Natural killer cell (primary cell): ENCODE data around the gene PSME3. TPM values are rescaled to one million over a fixed set of nuclear protein-coding genes. Genes with fewer than 3 reads are reported as not detected.
A peak's percentile ranks its signal among the peaks of the same experiment; 100 is the strongest.

Experiments used
- ATAC-seq, 3 donors: fragments of 150-1000 bp in 2 of 3; fragments of 200-7000 bp in 1 of 3; cut with Tn5 transposase; 1 replicate in 1 of 3; 2 replicates in 2 of 3; pipeline ENCODE4 v1.10.0; 2021; ENCODE audit warnings: mild to moderate bottlenecking in 2 of 3, moderate library complexity in 2 of 3
- DNase-seq, 2 donors: peaks; one replicate each; pipeline versions ENCODE4 v3.0.0 to v3.0.0-alpha.2; 2013 to 2021; ENCODE audit warnings: mixed read lengths in 1 of 2
- H3K27ac ChIP-seq: one replicate; pipeline ENCODE4 v1.5.1; 2013; ENCODE audit warnings: mild to moderate bottlenecking, low read length
- H3K27me3 ChIP-seq: one replicate; pipeline ENCODE4 v1.6.1; 2013; ENCODE audit warnings: low read length; ENCODE audit not compliant: control insufficient read depth, insufficient read depth
- H3K36me3 ChIP-seq: one replicate; pipeline ENCODE4 v1.6.1; 2013; ENCODE audit warnings: low read length; ENCODE audit not compliant: control insufficient read depth, insufficient read depth
- H3K4me1 ChIP-seq: one replicate; pipeline ENCODE4 v1.6.1; 2013; ENCODE audit warnings: low read length; ENCODE audit not compliant: control insufficient read depth, insufficient read depth
- H3K4me3 ChIP-seq: one replicate; pipeline ENCODE4 v1.5.1; 2013; ENCODE audit warnings: low read length
- H3K9me3 ChIP-seq: one replicate; pipeline ENCODE4 v1.6.1; 2013; ENCODE audit warnings: low read length; ENCODE audit not compliant: control insufficient read depth, insufficient read depth
- H3K27ac Mint-ChIP-seq, 2 donors: one replicate each; pipeline ENCODE4 v1.8.0; 2022; ENCODE audit warnings: mild to moderate bottlenecking in 2 of 2, mixed read lengths in 2 of 2, moderate library complexity in 1 of 2
- H3K27me3 Mint-ChIP-seq, 2 donors: one replicate each; pipeline ENCODE4 v1.8.0; 2022; ENCODE audit warnings: low read depth in 2 of 2, mixed read lengths in 2 of 2
- H3K36me3 Mint-ChIP-seq: one replicate; pipeline ENCODE4 v1.8.0; 2022; ENCODE audit warnings: mixed read lengths
- H3K4me1 Mint-ChIP-seq, 2 donors: one replicate each; pipeline ENCODE4 v1.8.0; 2022; ENCODE audit warnings: mixed read lengths in 2 of 2
- H3K4me3 Mint-ChIP-seq: one replicate; pipeline ENCODE4 v1.8.0; 2022; ENCODE audit warnings: mild to moderate bottlenecking, moderate library complexity, mixed read lengths
- H3K9me3 Mint-ChIP-seq, 2 donors: one replicate each; pipeline ENCODE4 v1.8.0; 2022; ENCODE audit warnings: mixed read lengths in 2 of 2
- CTCF ChIP-seq: fragments of 200-600 bp; IDR thresholded peaks from one replicate; pipeline ENCODE4 v1.8.0; 2022; ENCODE audit warnings: antibody characterized with exemption
- WGBS: methylation state at CpG from one replicate; pipeline ENCODE4 v1.1.7; 2013; ENCODE audit warnings: missing lambda C conversion rate; ENCODE audit not compliant: insufficient coverage; 5-methylcytosine and 5-hydroxymethylcytosine counted together
- intact Hi-C: fragments of 100-400 bp; cut with micrococcal nuclease; formaldehyde crosslinking; loops from one replicate; pipeline ENCODE4 v1.14.2; 2022
- total RNA-seq, 4 donors: library from RNA; stranded (reverse); fragments of 120-200 nt in 1 of 4; gene quantifications; one replicate each; pipeline versions ENCODE4 v1.2.3 to v1.2.4, GENCODE V29; 2013 to 2022

Gene PSME3
- total RNA-seq, 3 donors from 2014 or later (not counting 1 experiment from before 2014, with no cell fraction given): 82.8 to 92.5 (median 90.6) TPM

DNA sequence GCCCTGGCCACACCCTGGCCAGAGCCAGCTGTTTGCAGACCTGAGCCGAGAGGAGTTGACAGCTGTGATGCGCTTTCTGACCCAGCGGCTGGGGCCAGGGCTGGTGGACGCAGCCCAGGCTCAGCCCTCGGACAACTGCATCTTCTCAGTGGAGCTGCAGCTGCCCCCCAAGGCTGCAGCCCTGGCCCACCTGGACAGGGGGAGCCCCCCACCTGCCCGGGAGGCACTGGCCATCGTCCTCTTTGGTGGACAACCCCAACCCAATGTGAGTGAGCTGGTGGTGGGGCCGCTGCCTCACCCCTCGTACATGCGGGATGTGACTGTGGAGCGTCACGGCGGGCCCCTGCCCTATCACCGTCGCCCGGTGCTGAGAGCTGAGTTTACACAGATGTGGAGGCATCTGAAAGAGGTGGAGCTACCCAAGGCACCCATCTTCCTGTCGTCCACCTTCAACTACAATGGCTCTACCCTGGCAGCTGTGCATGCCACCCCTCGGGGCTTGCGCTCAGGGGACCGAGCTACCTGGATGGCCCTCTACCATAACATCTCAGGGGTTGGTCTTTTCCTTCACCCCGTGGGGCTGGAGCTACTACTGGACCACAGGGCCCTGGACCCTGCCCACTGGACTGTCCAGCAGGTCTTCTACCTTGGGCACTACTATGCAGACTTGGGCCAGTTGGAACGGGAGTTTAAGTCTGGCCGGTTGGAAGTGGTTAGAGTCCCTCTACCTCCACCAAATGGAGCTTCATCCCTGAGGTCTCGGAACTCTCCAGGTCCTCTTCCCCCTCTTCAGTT, 11.8 kb downstream of the PSME3 start:
- Mint-ChIP-seq H3K27ac (peak overlapping the region in 1 of 2 donors; percentile 88), H3K9me3 (no peaks in the 10 kb centered on the region), H3K4me3 (no peak overlapping the region), H3K36me3 (no peaks in the 10 kb centered on the region), H3K4me1 (peaks cover 0 to 11% of the 10 kb centered on the region in 2 donors), H3K27me3 (no peaks in the 10 kb centered on the region)
- no peak for DNase-seq
- Histone ChIP-seq H3K4me1 (peaks cover 9% of the 10 kb centered on the region), H3K36me3 (peaks cover 41% of the 10 kb centered on the region), H3K4me3 (no peak overlapping the region), H3K9me3 (no peaks in the 10 kb centered on the region), H3K27ac (no peak overlapping the region), H3K27me3 (no peaks in the 10 kb centered on the region)
- 95% methylated on average over 24 of the region's 24 CpGs for WGBS
- no peak for TF ChIP-seq CTCF
- intact Hi-C loops: no loop called here
- ATAC-seq: no peak

DNA sequence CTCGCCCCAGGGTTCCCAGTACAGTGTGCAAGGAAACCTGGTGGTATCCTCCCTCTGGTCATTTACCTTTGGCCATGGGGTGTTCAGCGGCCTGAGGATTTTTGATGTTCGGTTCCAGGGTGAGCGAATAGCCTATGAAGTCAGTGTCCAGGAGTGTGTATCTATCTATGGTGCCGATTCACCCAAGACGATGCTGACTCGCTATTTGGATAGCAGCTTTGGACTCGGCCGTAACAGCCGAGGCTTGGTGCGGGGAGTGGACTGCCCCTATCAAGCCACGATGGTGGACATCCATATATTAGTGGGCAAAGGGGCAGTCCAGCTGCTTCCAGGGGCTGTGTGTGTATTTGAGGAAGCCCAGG, 12.3 kb downstream of the PSME3 start:
- ATAC-seq: no peak
- Histone ChIP-seq H3K36me3 (peaks cover 39% of the 10 kb centered on the region), H3K4me1 (peaks cover 9% of the 10 kb centered on the region), H3K27me3 (no peaks in the 10 kb centered on the region), H3K9me3 (no peaks in the 10 kb centered on the region), H3K27ac (no peak overlapping the region), H3K4me3 (no peak overlapping the region)
- peaks cover 0 to 11% of the 10 kb centered on the region in 2 donors for H3K4me1 Mint-ChIP-seq
- DNase-seq: no peak
- intact Hi-C loops: no loop called here
- 90% methylated on average over 12 of the region's 12 CpGs for WGBS
- no peaks in the 10 kb centered on the region for H3K36me3 Mint-ChIP-seq
- no peak overlapping the region for H3K4me3 Mint-ChIP-seq
- no peaks in the 10 kb centered on the region for H3K9me3 Mint-ChIP-seq
- no peak for TF ChIP-seq CTCF
- no peaks in the 10 kb centered on the region for H3K27me3 Mint-ChIP-seq
- peak overlapping the region; percentile 53 to 88 for H3K27ac Mint-ChIP-seq

GRCh38 chr17:42845918-42846593, 12.9 kb downstream of the PSME3 start:
- Histone ChIP-seq H3K4me3 (no peak overlapping the region), H3K36me3 (peaks cover 38% of the 10 kb centered on the region), H3K27me3 (no peaks in the 10 kb centered on the region), H3K27ac (no peak overlapping the region), H3K9me3 (no peaks in the 10 kb centered on the region), H3K4me1 (peaks cover 9% of the 10 kb centered on the region)
- no peak for DNase-seq
- H3K4me3 Mint-ChIP-seq: no peak overlapping the region
- peak overlapping the region; percentile 53 to 88 for H3K27ac Mint-ChIP-seq
- H3K9me3 Mint-ChIP-seq: no peaks in the 10 kb centered on the region
- H3K36me3 Mint-ChIP-seq: no peaks in the 10 kb centered on the region
- intact Hi-C loops: no loop called here
- H3K27me3 Mint-ChIP-seq: no peaks in the 10 kb centered on the region
- no peak for TF ChIP-seq CTCF
- H3K4me1 Mint-ChIP-seq: peaks cover 0 to 11% of the 10 kb centered on the region in 2 donors
- 54% methylated on average over 6 of the region's 7 CpGs for WGBS
- peak; percentile 30 to 55 (median 49) for ATAC-seq
